HepG2 (cell line): ENCODE data around the gene PRAMEF8.
"Not testable (repeated sequence)": the region's sequence is repeated elsewhere in the genome, so short reads cannot be mapped to it uniquely, and the experiment has no call there.

Experiments used
- CHD2 ChIP-seq: IDR thresholded peaks from 2 replicates; pipeline ENCODE4 v1.6.1; 2011; ENCODE audit warnings: low read depth, low read length, improper control_type of control experiment
- FLYWCH1 ChIP-seq: sonication (generic); formaldehyde crosslinking; IDR thresholded peaks from 2 replicates; pipeline ENCODE4 v1.8.1; 2023; ENCODE audit warnings: mild to moderate bottlenecking, missing genetic modification reagents
- MXD1 ChIP-seq: sonication (generic); formaldehyde crosslinking; IDR thresholded peaks from 2 replicates; pipeline ENCODE4 v1.4.0; 2020; ENCODE audit warnings: mild to moderate bottlenecking, missing genetic modification reagents
- RFX5 ChIP-seq: IDR thresholded peaks from 2 replicates; pipeline ENCODE4 v1.6.1; 2011; ENCODE audit warnings: low read depth, low read length, improper control_type of control experiment
- TAF1 ChIP-seq: sonication (generic); formaldehyde crosslinking; IDR thresholded peaks from 2 replicates; pipeline ENCODE4 v1.4.0; 2020; ENCODE audit warnings: missing genetic modification reagents
- ZFP36 ChIP-seq: fragments of 150-350 bp; IDR thresholded peaks from 2 replicates; pipeline ENCODE4 v1.6.1; 2018; ENCODE audit warnings: borderline replicate concordance, low read length, low read depth; ENCODE audit not compliant: partially characterized antibody
- ZNF597 ChIP-seq: sonication (generic); formaldehyde crosslinking; IDR thresholded peaks from 2 replicates; pipeline ENCODE4 v1.5.0; 2020; ENCODE audit warnings: missing genetic modification reagents
- ZNF776 ChIP-seq: sonication (generic); formaldehyde crosslinking; IDR thresholded peaks from 2 replicates; pipeline ENCODE4 v1.4.0; 2020; ENCODE audit warnings: mild to moderate bottlenecking, missing genetic modification reagents

GRCh38 chr1:13239633-13240032, 45.3 kb downstream of the PRAMEF8 start:
- not testable (repeated sequence) for TF ChIP-seq ZNF597 (CRISPR knock-in tag); FLYWCH1; RFX5; ZFP36; TAF1 (CRISPR knock-in tag); MXD1 (CRISPR knock-in tag); ZNF776; CHD2
